ENCODE data around the gene ZNF253.
"Not testable (repeated sequence)": the region's sequence is repeated elsewhere in the genome, so short reads cannot be mapped to it uniquely, and the experiment has no call there.

ZNF253 gene

GRCh38 chr19:19900139-19900728, 34.6 kb downstream of the ZNF253 start:
- DNase-seq (ENCODE audit: low read depth in 2 of 2): no peak

DNA sequence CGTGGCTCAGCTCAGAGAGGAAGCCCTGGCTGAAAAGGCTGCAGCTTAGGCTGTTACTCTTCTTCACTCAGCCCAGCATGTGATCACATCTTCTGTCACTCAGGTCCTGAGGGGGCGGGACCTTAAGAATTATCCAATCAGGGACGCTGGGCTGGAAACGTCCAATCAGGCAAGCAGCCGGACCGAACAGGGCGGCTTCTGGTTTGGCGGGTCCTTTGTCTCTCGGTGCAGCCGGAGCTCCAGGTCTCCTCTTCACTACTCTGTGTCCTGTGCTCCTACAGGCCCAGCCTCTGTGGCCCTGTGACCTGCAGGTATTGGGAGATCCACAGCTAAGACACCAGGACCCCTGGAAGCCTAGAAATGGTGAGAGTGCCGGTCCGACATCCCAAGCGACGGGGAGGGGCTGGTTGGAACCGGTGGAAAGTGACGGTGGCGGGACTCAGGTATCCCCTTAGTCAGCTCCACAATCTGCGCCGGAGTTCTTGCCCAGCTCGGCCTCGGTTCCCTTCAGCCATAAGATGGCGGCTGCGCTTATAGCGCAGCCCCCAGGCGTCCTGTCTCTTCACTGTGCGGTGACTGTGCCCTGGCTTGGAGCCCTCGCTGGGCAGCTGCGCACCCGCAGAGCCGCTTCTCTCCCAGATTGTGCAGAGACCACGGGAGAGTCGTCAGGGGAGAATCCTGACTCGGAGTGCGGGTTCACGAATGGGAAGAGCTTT, 35.2 kb downstream of the ZNF253 start, which contains the start of gene ZNF93:
Gene ZNF93, plus strand, starts transcription at position 218 of the 716 bp plus-strand sequence. Its CDS starts 143 bp downstream, at position 361.
- DNase-seq (ENCODE audit: low read depth in 2 of 2): peak; percentile 78 to 90

DNA sequence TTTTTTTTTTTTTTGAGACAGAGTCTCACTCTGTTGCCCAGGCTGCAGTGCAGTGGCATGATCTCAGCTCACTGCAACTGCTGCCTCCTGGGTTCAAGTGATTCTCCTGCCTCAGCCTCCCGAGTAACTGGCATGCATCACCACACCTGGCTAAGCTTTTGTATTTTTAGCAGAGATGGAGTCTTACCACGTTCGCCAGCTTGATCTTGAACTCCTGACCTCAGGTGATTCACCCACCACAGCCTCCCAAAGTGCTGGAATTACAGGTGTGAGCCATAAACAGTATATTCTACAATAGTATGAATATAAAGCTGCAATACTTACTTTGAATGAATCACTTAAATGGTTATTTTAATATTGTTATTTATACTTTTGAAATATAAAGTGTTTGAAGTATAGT, 41.9 kb downstream of the ZNF253 start:
- not testable (repeated sequence) for DNase-seq (ENCODE audit: low read depth in 2 of 2)

DNA sequence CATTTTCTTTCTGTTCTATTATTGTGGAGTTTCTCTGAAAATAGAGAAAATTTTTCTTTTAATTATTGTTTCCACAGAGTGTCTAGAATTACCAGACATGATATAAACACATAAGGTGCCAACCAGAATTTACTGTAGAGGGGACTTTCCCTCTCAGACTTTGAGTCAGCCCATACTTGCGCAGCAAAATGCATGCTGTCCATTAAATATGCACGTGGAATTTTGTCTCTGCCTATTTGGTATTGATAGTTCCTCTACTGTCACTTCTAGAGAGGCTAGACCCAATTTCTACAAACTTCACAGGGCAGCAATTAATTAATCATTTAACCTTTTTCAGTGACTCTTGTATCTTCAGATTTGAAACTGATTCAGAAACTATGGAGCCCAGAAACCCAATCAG, 44.0 kb downstream of the ZNF253 start:
- DNase-seq (ENCODE audit: low read depth in 2 of 2): no peak

- DNase-seq (ENCODE audit: low read depth in 2 of 2): no peak
Measured at GRCh38 chr19:19911150-19911549, 45.5 kb downstream of the ZNF253 start.

DNA sequence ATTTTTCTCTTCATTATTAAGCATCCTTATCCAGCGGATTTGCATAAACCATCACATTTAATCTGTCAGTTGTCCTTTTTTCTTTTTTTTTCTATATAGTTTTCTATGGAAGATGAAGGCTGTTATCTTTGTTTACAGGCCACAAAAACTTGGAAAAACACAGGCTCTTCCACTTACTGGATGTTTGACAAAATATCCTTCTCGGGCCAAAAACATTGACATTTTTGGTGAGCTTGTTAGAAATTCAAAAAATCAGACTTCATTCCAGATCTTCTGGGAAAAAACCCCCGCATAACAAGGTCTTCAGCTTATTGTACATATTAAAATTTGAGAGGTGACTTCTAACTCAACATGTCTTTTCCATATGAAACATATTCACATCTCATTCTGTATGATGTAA, 48.9 kb downstream of the ZNF253 start:
- DNase-seq (ENCODE audit: low read depth in 2 of 2): no peak

DNA sequence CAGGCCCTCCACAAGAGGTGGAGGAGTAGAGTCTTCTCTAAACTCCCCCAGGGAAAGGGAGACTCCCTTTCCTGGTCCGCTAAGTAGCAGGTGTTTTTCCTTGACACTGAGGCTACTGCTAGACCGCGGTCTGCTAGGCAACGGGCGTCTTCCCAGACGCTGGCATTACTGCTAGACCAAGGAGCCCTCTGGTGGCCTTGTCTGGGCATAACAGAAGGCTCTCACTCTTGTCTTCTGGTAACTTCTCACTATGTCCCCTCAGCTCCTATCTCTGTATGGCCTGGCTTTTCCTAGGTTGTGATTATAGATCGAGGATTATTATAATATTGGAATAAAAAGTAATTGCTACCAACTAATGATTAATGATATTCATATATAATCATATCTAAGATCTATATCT, 64.7 kb downstream of the ZNF253 start:
- DNase-seq (ENCODE audit: low read depth in 2 of 2): not testable (repeated sequence)

DNA sequence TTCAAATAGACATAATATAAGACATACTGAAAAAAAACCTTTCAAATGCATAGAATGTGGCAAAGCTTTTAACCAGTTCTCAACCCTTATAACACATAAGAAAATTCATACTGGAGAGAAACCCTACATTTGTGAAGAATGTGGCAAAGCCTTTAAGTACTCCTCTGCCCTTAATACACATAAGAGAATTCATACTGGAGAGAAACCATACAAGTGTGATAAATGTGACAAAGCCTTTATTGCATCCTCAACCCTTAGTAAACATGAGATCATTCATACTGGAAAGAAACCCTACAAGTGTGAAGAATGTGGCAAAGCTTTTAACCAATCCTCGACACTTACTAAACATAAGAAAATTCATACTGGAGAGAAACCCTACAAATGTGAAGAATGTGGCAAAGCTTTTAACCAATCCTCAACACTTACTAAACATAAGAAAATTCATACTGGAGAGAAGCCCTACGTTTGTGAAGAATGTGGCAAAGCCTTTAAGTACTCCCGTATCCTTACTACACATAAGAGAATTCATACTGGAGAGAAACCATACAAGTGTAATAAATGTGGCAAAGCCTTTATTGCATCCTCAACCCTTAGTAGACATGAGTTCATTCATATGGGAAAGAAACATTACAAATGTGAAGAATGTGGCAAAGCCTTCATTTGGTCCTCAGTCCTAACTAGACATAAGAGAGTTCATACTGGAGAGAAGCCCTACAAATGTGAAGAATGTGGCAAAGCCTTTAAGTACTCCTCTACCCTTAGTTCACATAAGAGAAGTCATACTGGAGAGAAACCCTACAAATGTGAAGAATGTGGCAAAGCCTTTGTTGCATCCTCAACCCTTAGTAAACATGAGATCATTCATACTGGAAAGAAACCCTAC, 68.0 kb downstream of the ZNF253 start:
- not testable (repeated sequence) for DNase-seq (ENCODE audit: low read depth in 2 of 2)

DNA sequence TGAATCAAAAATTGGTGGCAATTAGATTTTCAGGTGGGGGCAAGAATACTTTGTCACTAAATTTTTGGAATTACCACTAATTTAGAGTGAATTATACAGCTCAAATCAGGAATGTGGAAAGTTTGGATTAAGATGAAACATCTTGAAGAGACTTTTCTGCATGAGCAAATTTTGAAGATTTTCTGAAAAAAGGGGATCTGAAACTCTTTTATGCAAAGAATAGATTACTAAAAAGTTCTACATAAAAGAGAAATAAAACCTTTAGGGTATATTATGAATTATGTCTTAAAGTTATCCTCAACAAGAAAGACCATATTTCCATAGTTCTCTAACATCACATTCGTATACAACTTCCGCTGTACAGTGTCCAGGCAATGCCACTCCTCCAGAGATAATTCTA, 71.7 kb downstream of the ZNF253 start:
- DNase-seq (ENCODE audit: low read depth in 2 of 2): no peak

DNA sequence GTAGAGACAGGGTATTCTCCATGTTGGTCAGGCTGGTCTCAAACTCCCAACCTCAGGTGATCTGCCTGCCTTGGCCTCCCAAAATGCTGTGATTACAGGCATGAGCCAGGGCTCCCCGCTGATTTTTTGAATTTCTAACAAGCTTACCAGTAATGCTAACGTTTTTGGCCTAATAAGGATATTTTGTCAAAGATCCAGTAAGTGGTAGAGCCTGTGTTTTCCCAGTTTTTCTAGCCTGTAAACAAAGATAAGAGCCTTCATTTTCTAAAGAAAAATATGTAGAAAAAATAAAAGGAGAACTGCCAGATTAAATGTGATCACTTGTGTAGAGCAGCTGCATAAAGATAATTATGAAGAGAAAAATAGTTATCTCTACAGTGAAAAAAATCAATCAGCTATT, 72.8 kb downstream of the ZNF253 start:
- DNase-seq (ENCODE audit: low read depth in 2 of 2): no peak

GRCh38 chr19:19943848-19944582, 78.3 kb downstream of the ZNF253 start:
- DNase-seq (ENCODE audit: low read depth in 2 of 2): no peak

All from stimulated activated CD8-positive, alpha-beta memory T cell treated with anti-CD3 and anti-CD28 coated beads, Interleukin-7, amount 100 ng/mL, for 4 hours (primary cell).